Suppressor macrophage treated with lipopolysaccharide for 1 hour (primary cell): ENCODE results near the gene VEGFA.

Experiments used
- DNase-seq, 3 donors: peaks; one replicate each; pipeline ENCODE4 v3.0.0-alpha.2; 2020 to 2022

VEGFA gene

DNA sequence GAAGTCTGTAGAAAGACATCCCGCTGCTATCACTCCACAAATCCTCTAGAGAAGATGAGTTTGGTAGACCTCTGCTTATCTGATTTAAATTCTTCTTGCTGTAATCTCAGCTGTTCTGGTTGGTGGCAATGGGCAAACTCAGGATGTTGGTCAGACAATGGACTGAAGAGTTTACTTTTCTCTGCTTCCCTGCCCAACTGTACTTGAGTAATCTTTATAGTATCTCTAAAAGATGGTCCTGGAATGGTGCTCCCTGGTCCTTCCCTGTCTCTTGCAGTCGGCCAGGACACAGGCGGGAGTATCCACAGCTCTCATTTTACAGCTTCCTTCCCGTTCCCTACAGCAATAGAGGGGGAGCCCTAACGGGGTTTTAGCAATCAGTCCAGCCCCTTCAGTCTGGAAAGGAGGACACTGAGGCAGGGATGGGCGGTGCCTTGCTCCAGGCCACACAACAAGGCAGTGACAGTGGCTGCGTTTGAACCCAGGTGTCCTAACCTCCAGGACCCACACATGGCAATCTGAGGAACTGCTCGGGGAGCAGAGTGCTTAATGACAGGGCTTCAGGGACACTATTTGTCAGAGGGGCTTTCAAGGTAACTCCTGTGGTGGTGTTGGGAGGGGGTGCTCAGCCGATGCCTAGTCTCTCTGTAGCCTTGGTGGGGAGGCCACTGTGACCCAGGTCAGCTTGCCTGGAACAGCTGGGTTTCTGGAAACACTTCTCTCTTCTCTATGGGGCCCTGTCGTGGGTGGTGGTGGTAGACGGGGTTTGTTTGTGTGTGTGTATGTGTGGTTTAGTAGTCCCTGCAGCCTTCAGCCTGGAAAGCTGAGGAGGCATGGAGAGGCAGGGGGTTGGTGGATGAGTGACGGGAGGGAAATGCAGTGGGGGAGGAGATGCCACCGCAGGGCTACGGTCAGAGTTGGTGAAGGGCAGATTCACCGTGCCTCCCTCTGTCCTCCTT is 9.5 kb upstream of the VEGFA start:
- DNase-seq: no peak

DNA sequence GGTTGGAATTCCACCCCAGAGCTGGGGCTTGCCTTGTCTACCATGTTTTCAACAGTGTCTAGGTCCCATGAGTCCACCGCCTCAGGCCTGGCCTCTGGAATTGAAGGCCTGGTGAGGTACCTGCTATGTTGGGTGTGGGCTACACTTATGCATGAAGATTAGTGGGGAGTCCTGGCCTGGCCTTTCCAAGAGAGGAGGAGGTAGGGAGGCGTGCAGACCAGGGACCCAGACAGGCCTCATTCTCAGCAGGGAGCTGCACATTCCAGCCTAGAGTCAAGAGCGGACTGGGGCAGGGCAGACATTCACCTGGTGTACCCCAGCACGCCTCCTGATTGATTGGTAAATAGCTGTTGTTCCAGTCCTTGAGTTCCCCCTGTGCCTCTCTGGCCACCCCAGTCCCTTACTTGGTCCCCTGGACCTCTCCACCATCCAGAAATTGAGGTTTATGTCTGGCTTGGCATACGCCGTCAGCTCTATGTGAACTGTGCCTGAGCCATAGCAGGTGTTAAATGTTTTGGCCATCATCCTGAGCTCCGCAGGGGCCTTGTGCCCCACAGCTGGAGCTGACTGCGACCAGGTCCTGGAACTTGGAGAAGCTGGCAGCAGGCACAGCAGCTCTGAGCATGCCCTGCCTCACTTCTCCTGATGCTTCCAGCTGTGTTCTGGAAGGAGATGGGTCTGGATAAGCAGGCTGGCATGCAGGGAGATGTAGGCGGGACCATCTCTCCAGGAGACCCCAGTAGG is 8.2 kb upstream of the VEGFA start:
- DNase-seq: no peak

- DNase-seq: no peak
These were observed 7.6 kb upstream of the VEGFA start for GRCh38 chr6:43762410-43762768.

DNA sequence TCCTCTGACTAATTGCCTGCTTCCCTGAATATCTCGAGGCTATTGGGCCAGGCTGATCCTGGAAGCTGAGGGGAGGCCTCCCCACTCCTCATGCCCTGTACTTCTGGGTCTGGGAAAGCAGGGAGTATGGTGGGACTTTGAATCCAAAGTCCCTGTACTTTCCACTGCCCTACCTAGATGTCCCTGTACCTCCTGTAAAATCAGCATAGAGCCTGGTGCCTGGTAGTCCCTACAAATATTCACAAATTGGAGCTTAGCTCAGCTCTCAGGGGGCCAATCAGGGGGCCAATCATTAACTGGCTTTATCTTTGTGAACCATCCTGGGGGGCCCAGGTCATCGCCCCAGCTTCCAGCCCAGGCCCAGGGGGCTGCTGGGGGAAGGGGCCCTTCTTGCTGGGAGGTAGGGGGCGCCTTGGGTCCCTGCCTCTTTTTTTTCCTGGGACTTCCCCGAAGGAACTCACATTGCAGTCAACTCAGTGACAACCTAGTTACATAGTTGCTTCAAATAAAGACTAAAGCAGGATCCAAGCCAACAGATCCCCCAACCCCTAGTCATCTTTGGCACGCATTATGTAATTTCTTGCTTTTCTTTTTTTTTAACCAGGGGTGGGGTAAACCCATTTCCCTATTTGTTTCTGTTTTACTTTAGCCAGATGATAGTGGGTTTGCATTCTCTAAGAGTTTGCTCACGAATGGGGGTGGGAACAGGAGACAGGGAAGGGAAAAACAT is 6.9 kb upstream of the VEGFA start:
- DNase-seq: peak; percentile 54 to 76 (median 67)

DNA sequence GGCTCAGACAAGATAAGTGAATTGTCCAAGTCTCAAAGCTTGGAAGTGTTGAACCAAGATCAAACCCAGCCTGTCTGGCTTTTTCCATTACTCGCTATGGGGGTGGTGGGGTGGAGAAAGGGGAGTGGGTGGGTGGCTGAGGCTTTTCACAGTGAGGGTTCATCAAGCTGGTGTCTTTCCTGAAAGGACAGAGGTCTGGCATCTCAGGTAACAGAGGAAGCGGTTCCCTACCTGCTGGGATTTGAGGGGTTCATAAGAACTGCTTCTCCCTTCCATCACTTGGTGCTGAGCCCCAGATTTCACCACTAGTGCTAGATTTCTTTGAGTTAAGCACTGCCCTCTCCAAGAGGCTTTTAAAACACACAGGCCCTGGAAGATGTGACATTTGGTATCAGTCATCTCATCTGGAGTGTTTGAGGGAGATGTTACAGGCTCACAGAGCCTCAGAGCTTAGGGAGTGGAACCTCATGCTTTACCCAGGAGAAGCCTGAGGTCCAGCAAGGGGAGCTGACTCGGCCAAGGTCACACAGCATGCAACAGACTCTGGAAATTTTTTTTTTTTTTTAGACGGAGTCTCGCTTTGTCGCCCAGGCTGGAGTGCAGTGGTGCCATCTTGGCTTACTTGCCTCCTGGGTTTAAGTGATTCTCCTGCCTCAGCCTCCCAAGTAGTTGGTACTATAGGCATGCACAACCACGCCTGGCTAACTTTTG is 6.0 kb upstream of the VEGFA start:
- DNase-seq: no peak

DNA sequence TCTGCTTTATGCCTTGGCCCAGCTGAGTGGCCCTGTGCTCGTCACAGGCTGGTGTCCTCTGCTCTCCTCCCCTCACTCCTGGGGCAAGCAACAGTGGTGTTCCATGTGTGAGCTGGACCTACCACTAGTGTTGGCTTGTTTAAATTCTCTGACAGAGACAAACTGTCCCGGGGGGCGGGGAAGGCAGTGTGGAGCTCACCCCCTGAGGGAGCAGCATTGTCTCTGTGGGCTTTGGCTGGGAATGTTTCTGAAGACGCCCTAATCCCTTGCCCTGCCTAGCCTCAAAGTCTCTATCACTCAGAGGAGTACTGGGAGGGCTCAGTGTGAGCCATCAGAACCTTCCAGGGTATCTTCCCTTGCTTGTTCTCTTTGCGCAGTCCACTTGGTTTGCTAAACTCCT is 5.2 kb upstream of the VEGFA start:
- no peak for DNase-seq

DNA sequence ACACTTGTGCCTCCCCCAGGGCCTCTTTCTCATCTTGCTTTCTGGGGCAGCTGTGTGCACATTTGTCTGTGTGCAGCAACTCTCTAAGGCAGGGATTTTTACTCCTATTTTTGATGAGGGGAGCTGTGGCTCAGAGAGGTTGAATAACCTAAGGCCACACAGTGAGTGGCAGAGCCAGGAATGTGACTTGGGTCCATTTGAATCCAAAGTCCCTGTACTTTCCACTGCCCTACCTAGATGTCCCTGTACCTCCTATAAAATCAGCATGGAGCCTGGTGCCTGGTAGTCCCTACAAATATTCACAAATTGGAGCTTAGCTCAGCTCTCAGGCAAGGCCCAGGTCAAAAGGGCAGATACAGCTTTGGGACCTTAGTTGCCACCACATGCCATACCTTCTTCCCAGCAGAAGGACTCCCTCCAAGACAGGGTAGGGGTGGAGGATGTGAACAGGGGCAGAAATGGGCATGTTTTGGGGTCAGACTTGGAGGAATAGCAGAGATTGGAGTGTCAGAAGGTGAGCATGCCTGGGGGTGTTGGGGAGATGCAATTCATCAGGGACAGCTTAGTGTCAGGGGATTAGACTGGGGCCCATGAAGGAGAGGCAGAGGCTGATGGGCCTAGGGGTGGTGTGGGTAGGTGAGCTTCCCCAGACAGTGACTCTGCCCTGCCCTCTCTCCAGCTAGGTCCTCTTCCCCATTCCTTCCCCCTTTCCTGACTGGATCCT is 4.1 kb upstream of the VEGFA start:
- no peak for DNase-seq

DNA sequence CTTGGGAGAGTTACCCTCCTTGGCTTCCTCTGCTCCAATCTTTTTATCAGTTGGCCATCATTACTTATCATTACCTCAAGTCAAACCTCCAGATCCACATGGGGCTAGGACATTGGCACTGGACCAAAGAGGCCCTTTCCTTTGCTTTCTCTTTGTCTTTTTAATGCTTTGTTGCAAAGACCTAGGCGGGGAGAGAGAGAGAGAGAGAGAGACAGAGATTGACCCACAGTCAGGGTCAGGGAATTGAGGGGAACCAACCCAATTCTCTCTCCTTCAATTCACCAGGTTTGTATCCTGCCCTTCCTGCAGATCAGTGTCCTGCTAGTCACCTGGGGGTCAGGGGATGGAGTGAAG is 3.5 kb upstream of the VEGFA start:
- no peak for DNase-seq

- DNase-seq: no peak
These were observed 3.0 kb upstream of the VEGFA start for GRCh38 chr6:43766964-43767461.

GRCh38 chr6:43767553-43768505 is 2.2 kb upstream of the VEGFA start:
- no peak for DNase-seq

GRCh38 chr6:43768506-43768860 is 1.5 kb upstream of the VEGFA start:
- no peak for DNase-seq

- no peak for DNase-seq
These were observed 957 bp upstream of the VEGFA start for GRCh38 chr6:43768983-43769525.

- peak; percentile 76 to 80 (median 78) for DNase-seq
These were observed 580 bp downstream of the VEGFA start for GRCh38 chr6:43770372-43771209.

GRCh38 chr6:43771210-43771857 is 1.3 kb downstream of the VEGFA start:
- peak; percentile 55 to 70 (median 58) for DNase-seq

GRCh38 chr6:43771858-43772680 is 2.1 kb downstream of the VEGFA start:
- peak; percentile 65 to 87 (median 77) for DNase-seq

DNA sequence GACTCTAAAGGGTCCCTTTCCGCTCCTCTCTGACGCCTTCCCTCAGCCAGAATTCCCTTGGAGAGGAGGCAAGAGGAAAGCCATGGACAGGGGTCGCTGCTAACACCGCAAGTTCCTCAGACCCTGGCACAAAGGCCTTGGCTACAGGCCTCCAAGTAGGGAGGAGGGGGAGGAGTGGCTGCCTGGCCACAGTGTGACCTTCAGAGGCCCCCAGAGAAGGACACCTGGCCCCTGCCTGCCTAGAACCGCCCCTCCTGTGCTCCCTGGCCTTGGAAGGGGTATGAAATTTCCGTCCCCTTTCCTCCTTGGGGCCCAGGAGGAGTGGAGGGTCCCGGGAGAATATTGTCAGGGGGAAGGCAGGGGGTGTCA is 2.7 kb downstream of the VEGFA start:
- DNase-seq: no peak

DNA sequence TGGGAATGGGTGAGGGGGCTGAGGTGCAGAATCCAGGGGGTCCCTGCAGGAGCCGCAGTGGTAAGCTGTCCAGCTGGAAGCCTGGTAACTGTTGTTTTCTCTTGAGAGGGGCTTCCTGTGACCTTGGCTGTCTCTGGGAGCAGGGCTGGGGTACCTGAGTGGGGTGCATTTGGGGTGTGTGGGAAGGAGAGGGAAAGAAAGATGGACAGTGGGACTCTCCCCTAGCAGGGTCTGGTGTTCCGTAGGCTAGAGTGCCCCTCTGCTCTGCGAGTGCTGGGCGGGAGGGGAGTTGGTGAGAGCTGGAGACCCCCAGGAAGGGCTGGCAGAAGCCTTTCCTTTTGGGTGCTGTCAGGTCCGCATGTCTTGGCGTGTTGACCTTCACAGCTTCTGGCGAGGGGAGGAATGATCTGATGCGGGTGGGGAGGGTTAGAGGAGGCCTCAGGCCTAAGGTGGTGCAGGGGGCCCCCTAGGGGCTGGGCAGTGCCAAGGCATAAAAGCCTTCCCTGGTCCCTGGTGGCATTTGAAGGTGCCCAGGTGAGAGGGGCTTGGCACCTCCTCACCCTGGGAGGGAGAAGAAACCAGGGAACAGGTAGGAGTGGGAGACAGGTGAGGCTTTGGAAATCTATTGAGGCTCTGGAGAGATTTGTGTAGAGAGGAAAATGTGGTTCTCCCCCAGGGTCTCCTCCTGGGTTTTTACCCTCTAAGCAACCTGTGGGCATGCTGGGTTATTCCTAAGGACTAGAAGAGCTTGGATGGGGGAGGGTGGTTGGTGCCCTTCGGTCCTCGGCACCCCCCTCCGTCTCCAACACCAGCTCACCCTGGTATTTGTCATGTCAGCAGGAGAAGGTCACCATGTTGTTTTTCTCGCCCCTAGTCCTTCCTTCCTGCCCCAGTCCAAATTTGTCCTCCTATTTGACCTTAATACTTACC is 3.3 kb downstream of the VEGFA start:
- peak; percentile 47 to 72 (median 47) for DNase-seq
